VCaP (cell line): ENCODE data around the gene KIAA0825.

Experiments
- H3K27ac ChIP-seq: fragments of 450-650 bp; 2 replicates; pipeline ENCODE4 v1.5.1; 2017
- CTCF ChIP-seq: fragments of 450-650 bp; conservative IDR thresholded peaks from 2 replicates; pipeline ENCODE4 v1.5.1; 2017; ENCODE audit warnings: mild to moderate bottlenecking, moderate library complexity

Gene KIAA0825

DNA sequence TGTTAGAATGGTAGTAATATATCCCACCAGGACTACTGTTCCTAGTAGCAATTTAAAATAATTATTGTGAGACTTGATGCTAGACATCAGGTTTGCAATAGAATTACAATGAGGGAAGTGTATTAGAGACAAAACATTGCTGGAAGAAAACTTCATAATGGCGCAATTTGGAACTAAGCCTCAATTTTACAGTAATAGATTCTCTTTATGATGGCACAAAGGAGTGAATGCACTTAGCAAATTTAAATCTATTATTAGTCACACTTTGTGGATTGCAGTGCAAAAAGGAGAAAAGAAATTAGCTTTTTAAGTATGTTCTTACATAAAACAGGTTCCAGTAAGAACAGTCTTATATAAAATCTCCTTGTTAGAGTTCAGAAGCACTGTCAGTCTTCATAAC is 358.3 kb downstream of the KIAA0825 start:
- H3K27ac ChIP-seq = no peak overlapping the region
- TF ChIP-seq CTCF = no peak

DNA sequence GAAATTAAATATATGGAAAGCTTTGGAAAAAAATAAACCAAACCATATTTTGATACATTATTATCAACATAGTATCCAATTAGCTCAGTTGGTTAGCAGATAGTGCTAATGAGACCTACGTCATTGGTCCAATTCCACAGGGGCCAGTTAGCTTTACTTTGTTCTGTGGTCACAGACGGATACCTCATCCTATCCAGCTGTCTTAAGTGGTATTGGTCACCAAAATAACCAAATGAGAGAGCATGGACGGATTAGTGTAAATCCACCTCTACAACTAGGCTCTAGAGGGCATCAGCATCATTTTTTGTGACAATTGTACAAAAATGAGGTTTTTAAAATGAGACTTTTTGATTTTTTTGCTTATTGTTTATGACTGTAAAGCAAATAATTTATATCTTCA is 364.2 kb downstream of the KIAA0825 start:
- H3K27ac ChIP-seq = no peak overlapping the region
- no peak for TF ChIP-seq CTCF

- no peak for TF ChIP-seq CTCF
- no peak overlapping the region for H3K27ac ChIP-seq
Measured at GRCh38 chr5:94250985-94251384, 367.4 kb downstream of the KIAA0825 start.

DNA sequence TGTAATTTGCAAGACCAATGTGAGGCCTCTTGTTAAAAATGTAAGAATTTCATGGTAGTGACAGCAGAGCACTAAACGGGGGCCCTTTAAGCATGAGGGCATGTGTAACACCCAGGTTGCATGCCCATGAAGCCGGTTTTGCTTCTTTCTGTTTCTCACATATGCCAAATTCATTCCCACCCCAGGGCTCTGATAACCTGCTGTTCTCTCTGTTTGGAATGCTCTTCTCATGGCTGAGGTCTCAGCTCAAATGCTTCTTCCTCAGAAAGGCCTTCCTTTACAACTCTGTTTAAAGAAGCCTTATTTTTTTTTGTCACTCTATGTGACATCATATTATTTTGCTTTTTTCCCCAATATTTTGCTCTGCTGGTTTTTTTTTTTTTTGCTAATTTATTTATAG is 369.0 kb downstream of the KIAA0825 start:
- TF ChIP-seq CTCF = no peak

DNA sequence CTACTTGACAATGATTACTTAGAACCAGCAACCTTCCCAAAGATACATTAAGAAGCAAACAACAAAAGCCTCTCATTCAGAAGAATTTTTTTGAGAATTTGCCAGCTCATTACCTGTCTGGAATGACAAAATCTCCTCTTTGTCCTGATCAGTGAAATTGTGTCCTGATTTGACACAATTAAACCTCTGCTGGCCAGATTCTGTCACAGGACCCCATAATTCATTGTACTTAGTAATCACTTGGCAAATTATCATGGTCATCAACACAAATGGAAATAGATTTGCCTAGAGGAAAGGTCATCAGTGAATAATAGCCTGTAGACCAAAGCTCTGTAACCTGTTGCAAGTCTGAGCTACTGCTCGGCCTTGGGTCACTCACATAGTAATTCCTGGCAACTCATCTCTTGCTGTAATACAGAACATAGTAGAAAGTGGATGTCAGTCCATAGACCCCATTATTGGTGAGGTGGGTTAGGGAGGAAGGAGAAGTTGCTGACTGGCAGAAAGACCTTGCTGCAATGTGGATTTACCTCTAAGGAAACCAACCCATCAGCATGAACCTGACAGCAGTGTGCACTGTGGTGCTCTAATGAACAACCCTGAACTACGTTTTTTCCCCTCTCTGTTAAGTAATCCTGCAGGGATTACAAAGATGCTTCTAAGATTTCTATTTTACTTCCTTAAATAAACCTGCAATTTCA is 370.1 kb downstream of the KIAA0825 start:
- H3K27ac ChIP-seq = no peak overlapping the region
- no peak for TF ChIP-seq CTCF

More for the DNA sequence above, 369.0 kb downstream of the KIAA0825 start:
- no peak overlapping the region for H3K27ac ChIP-seq

DNA sequence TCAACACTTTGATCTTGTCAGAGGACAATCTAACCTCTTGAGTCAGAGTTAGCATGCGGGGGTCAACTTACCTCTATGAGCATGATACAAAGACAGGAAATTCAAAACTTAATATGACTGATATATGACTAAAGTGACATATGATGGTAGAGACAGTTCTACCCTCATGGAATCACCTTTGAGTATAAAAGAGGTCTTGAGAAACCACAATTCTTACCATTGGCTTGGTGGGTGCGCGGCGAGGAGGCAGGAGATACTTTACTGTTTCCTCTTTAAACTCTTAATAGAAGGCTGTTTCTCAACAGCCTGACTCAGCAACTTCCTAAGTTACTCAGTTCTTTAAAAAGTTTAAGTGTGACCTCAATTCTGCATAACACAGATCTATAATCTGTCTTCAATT is 372.8 kb downstream of the KIAA0825 start:
- TF ChIP-seq CTCF = no peak
- H3K27ac ChIP-seq = no peak overlapping the region

GRCh38 chr5:94244921-94245320 is 373.5 kb downstream of the KIAA0825 start:
- H3K27ac ChIP-seq = no peak overlapping the region
- no peak for TF ChIP-seq CTCF
